T47D (cell line): ENCODE data around the gene RBM33.

Experiments used
- DNase-seq, 2 experiments: peaks; one replicate each; pipeline versions ENCODE4 v3.0.0 to v3.0.0-alpha.2; 2011 to 2012; ENCODE audit warnings: low read depth in 1 of 2, low spot score in 1 of 2
- JUND ChIP-seq: IDR thresholded peaks from 2 replicates; pipeline ENCODE4 v1.6.1; 2012; ENCODE audit warnings: low read depth
- in situ Hi-C: cut with HindIII; loops from 2 replicates; pipeline ENCODE4 v1.10.0; 2016; ENCODE audit warnings: low sequenced_read_pairs, low pct_unique_long_range_greater_than_20kb

Gene RBM33

DNA sequence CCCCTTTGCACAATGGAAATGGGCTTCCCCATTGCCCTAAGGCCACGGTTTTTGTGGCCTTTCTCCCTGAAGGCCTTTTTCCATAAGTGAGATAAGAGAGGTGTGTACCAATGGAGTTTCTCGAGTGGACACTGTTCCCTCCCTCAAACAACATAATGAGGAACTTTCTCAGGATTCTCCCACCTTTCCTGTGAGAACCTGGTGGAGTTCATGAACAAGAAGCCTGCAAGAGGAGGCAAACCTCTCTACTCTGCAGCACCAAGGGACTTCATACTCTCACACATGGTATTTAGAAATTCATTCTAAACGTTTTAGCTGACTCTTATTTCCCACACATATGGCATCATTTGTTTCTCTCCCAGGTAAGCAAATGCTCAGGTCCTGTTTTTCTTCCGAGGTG lies 7.3 kb upstream of the RBM33 start:
- TF ChIP-seq JUND: no peak
- no peak for DNase-seq
- in situ Hi-C loops: no loop called here

DNA sequence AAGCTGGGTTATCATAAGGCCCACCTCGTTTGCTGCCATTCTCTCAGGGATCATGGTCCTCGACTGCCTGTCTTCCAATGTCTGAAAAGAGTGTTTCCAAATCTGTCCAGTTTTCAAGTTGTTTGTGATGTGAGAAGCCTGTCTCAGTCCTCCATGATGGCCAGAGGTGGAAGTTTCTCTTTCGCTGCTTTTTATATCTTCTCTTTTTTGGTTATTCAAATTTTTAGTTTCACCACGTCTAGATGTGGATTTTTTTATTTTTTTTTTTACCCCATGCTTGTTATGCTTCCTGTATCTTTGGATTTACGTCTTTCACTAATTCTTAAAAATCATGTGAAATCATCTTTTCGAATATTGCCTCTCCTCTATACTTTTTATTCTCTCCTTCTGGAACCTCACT lies 6.1 kb upstream of the RBM33 start:
- no peak for DNase-seq
- no peak for TF ChIP-seq JUND
- in situ Hi-C loops: no loop called here

DNA sequence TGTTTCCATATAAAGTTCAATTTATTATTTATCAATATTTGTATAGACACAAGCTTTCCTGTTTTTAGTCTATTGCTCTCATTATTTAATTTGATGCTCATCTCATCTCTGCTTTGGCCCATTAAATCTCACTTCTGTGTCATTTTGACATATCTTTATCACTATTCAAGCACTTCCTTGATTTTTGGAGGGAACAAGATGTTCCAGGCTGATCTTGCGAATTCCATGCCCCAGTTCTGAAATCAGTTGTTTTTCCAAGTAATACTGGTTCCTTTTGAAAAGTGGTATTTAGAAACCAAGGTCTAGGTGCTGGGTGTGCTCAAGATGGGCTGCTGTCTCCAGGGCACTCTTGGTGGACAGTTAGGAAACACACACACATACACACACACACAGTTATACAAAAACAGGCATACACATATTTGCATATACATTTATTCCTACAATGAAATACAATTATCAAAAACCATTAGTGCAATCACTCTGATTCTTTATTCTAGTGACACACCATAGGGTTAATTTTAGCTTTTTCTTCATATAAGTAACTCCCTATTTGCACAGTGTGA lies 4.4 kb upstream of the RBM33 start:
- no peak for DNase-seq
- in situ Hi-C loops: no loop called here
- TF ChIP-seq JUND: no peak

DNA sequence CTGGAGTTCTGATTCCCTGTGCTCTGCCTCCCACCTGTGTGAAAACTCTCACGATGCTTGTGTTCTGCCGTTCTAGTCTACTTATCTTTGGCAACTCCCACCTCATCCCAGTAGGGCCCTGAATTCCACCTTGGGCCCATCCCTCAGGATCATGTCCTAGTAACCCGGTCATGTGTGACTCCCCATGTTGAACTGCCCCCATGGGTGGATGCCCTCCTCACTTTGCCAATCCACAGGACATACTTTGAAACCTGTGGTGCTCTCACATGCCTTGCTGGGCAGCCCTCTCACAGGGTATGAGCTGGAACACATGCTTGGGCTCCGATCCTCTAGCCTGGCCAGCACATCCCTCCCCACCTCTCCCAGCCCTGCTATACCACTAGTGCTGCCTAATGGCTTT lies 3.8 kb upstream of the RBM33 start:
- no peak for DNase-seq
- TF ChIP-seq JUND: no peak
- in situ Hi-C loops: no loop called here

DNA sequence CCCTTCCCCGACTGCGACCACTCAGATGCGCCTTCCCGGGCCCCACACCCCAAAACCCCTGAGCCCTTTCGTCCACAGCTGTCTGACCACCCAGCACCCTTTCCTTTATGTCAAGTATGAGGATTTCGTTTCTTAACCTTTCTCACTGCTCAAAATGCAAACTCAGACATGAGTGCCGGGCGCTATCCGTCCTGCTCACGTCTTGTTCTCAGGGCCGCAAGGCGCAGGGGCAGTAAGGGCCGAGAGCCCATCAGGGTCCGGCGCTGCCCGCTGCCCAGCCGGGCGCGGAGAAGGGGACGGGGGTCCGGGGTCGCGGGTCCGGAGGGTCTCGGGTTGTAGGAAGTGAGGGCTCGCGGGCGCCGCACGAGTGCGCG lies 670 bp upstream of the RBM33 start:
- in situ Hi-C loops: no loop called here
- no peak for TF ChIP-seq JUND
- DNase-seq: peak in 1 of 2 experiments; percentile 10

DNA sequence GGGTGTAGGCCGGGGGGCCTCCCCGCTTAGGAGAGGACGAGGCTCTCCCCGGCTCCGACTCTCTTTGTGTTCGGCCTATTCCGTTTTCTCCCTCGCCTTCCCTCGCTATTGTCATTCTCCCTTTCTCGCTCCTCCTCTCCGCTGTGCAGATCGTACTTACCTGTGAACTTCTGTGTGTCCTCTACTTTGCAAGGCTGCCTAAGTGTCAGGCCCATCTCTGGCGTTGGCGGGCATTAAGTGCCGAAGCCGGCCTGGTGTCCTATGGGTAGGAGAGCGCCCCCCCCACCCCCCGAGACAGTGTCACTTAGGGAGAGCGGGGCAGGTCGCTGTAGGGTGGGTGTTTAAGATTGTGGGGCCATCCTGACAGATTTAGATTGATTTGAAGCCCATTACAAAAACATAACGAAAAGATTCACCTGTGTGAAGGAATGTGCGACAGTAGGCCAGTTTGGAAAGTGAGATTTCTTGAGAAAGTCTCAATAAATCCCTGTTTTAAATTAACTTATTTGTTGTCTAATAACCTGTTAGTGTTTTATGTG lies 579 bp downstream of the RBM33 start:
- peak; percentile 28 to 44 for DNase-seq
- in situ Hi-C loops: no loop called here

DNA sequence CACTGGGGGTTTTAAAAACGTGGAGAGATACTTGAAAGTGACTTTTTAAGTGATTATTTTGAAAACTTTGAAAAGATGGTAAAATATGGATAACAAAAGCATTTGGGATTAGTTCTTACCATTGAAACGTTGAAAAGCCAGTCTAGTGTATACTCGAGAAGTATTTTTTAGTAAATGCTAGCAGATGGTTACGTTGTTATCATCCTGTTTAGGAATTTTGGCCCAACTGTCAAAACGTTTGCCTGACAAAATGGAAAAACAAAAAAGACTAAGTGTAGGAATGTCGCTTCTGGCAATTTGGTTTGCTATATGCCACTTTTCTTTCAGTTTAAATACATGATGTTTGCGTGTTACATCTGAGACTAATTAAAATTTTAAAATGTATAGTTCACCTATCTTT lies 1.2 kb downstream of the RBM33 start:
- in situ Hi-C loops: no loop called here
- TF ChIP-seq JUND: no peak
- DNase-seq: no peak

More for the DNA sequence above, 579 bp downstream of the RBM33 start:
- no peak for TF ChIP-seq JUND

DNA sequence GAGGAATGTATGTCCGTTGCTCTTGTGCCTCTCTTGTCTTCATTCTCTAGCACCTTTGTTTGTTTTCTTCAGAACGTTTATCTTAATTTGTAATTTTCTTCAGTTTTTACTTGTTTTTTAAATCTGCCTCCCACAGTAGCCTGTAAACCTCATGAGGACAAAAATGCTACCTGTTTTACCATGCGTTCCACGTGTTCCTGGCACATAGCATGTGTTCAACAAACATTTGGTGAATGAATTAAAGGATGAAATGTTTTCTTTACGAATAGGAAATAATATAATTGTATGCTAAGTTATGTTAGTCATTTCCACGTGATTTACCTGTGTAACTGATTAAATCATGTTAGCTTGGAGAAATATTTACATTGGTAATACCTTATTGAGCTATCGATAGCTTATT lies 2.2 kb downstream of the RBM33 start:
- DNase-seq: no peak
- in situ Hi-C loops: no loop called here
- TF ChIP-seq JUND: no peak

DNA sequence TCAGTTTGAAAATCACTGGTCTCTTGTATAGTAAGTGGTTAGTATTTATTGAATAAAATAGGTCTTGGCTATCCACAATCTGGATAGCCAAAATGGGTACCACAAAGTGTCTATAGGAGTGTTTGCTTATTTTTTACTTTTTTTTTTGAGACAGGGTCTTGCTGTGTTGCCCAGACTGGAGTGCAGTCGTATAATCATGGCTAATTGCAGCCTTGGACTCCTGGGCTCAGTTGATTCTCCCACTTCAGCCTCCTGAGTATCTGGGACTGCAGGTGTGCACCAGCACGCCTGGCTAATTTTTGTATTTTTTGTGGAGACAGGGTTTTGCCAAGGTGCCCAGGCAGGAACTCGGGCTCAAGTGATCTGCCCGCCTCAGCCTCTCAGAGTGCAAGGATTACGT lies 2.8 kb downstream of the RBM33 start:
- in situ Hi-C loops: no loop called here
- no peak for TF ChIP-seq JUND
- no peak for DNase-seq

DNA sequence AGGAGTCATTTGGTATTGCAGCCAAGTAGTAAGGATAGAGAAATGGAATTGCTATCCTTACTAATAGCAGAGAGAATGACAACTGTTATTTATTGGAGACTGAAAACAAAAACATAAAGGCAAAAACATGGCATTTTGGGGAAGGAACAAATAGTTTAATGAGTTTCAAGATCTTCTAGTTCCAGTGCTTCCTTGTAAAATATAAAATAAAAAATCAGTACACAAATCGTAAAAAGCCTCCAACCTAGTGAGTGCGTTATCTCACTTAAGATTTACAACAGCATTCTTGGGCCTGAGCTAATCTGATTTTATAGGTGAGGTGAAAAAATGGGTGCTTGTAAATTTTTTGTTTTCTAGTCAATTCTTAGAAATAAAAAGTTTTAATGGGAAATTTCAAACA lies 3.3 kb downstream of the RBM33 start:
- DNase-seq: no peak
- in situ Hi-C loops: no loop called here
- 0 out of 2 replicates have a peak, but pooled peaks have one; percentile 26 for TF ChIP-seq JUND

DNA sequence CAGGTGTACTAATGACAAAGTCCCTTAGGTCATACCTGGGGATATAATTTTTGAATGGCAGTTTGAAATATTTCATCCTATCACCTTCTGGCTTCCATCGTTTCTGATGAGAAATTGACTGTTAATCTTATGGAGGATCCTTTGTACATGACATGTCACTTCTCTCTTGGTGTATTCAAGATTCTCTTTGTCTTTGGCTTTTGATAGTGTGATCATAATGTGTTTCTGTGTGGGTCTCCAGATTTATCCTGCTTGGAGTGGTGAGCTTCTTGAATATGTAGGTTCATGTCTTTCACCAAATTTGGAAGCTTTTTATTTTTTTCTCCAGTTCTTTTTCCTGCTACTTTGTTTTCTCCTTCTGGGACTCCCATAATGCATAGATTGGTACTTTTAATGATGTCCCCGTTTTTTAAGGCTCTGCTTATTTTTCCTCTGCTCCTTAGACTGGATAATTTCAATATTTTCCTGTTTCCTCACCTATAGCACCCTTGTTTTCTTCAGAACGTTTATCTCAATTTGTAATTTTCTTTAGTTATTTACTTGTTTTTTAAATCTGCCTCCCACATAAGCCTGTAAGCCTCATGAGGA lies 4.4 kb downstream of the RBM33 start:
- no peak for TF ChIP-seq JUND
- in situ Hi-C loops: no loop called here
- DNase-seq: no peak

DNA sequence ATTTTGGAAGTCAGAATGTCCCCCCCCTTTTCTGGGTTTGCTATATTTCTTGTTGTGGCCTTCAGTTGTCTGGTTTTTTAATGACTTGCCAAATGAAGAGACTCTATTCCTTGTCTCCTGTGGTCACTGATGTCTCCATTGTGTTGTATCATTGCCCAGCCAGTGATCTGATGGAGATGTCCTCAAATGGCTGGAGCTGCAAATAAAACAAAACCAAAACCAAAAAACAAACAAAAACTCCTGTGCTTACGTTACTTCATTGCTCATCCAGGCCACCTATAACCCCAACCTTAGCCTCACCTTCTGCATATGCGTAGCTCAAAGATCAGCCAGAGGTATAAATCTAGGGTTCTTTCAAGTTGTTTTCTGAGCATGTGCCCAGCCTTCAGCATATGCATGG lies 5.1 kb downstream of the RBM33 start:
- in situ Hi-C loops: no loop called here
- no peak for DNase-seq
- TF ChIP-seq JUND: no peak

DNA sequence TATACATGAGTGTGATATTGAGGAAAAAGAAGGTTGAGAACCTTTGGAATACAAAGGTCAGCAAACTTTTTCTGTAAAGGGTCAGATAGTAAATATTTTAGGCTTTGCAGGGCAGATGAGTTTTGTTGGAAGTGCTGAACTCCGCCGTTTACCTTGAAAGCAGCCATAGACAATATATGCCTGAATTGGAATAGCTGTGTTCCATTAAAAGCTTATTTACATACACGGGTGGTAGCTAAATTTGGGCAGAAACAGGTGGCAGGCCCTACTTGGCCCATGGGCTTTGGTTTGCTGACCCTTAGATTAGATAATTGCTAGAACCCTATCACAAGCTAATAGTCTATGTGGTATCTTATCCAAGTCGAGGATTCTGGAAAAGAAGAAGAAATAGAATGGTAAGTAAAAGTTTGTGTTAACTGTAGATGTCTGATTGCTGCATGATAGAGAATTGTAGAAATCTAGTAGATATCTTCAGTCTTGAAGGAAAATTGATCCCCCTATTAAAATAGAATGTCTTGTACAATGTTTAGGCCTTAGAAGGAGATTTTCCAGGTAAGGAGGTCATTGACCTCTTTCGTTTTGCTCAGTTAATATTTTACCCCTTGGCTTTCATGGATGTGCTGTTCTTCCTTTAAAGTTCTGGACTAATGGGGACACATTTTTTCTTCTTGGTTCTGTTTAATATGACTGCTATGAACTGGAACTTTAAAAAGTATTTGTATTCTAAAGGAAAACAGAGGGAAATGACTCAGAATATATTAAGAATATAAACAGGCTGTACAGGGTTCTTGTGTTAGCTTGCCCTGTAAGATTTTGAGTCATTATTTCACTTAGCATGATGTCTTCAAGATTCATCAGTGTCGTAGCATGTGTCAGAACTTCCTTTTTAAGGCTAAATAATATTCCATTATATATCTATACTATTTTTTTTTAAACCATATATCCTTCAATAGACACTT lies 8.0 kb downstream of the RBM33 start:
- no peak for DNase-seq
- in situ Hi-C loops: no loop called here
- TF ChIP-seq JUND: no peak
